AG04450 (cell line): Measurements from ENCODE around the gene CERCAM. TPM values are rescaled to one million over a fixed set of nuclear protein-coding genes. Genes with fewer than 3 reads are reported as not detected.

ENCODE experiments used
- CTCF ChIA-PET: fragments of 300-600, 350-600 bp; formaldehyde crosslinking; extraction: SDS; loops from one replicate; lab custom pipeline; 2022; ENCODE audit warnings: antibody characterized with exemption, inconsistent platforms; lab: Charles Lee
- POLR2A ChIA-PET: fragments of 350-600 bp; formaldehyde crosslinking; extraction: SDS; loops from one replicate; lab custom pipeline; 2021; ENCODE audit warnings: antibody characterized with exemption, inconsistent platforms; lab: Yijun Ruan, JAX
- DNase-seq: peaks from one replicate; pipeline ENCODE4 v3.0.0-alpha.2; 2011; ENCODE audit warnings: low read depth, low spot score
- H3K27ac ChIP-seq: one replicate; pipeline ENCODE4 v1.5.1; 2012; ENCODE audit warnings: low read depth, low read length, control low read depth
- H3K27me3 ChIP-seq: one replicate; pipeline ENCODE4 v1.6.0; 2012; ENCODE audit warnings: low read length; ENCODE audit not compliant: control insufficient read depth, insufficient read depth
- H3K4me3 ChIP-seq: 2 replicates; pipeline ENCODE4 v1.5.1; 2011; ENCODE audit warnings: mild to moderate bottlenecking, low read depth, low read length, control low read depth
- H3K9me3 ChIP-seq: 2 replicates; pipeline ENCODE4 v1.5.1; 2012; ENCODE audit warnings: low read length; ENCODE audit not compliant: control insufficient read depth, insufficient read depth
- CTCF ChIP-seq: IDR thresholded peaks from 2 replicates; pipeline ENCODE4 v1.5.1; 2011; ENCODE audit warnings: low read depth, low read length, control low read depth, inconsistent platforms
- polyA plus RNA-seq: library from polyadenylated mRNA; depleted of rRNA; stranded (reverse); fragments of >200 nt; gene quantifications from 2 replicates; pipeline ENCODE4 v1.2.3, GENCODE V29; 2011

Gene CERCAM
- polyA plus RNA-seq, 1 experiment: 54.9 TPM

- peaks cover 8% of the 10 kb centered on the region for H3K27me3 ChIP-seq
- POLR2A ChIA-PET: interaction anchor here (0.5 to 0.6 kb wide), 3 partner anchors 35 to 631 kb away, joined by 3 to 5 read pairs (median 4); no protein-coding TSS in a partner anchor
- H3K27ac ChIP-seq: no peak overlapping the region
- H3K9me3 ChIP-seq: peaks cover 3% of the 10 kb centered on the region; the same call in 1 of the 2 replicates
- DNase-seq: no peak
- no peak overlapping the region for H3K4me3 ChIP-seq
- no peak for TF ChIP-seq CTCF
- CTCF ChIA-PET: interaction anchor here (0.6 kb wide), 1 partner anchor 31 kb away, joined by 4 read pairs; no protein-coding TSS in a partner anchor
Measured at GRCh38 chr9:128393145-128393775, 27.4 kb upstream of the CERCAM start.

- peaks cover 3% of the 10 kb centered on the region; the same call in 1 of the 2 replicates for H3K9me3 ChIP-seq
- POLR2A ChIA-PET: interaction anchor here (0.5 to 0.6 kb wide), 3 partner anchors 8 to 108 kb away, joined by 3 to 5 read pairs (median 3); no protein-coding TSS in a partner anchor
- H3K27ac ChIP-seq: no peak overlapping the region
- peaks cover 8% of the 10 kb centered on the region for H3K27me3 ChIP-seq
- H3K4me3 ChIP-seq: no peak overlapping the region
- no peak for TF ChIP-seq CTCF
- DNase-seq: no peak
- CTCF ChIA-PET: interaction anchor here (0.6 kb wide), 2 partner anchors 27 to 31 kb away, joined by 4 to 6 read pairs; partner anchors contain the start of gene CERCAM
Measured at GRCh38 chr9:128393970-128394369, 26.7 kb upstream of the CERCAM start.

GRCh38 chr9:128394379-128395168, 26.1 kb upstream of the CERCAM start:
- ChIA-PET POLR2A (interaction anchor here (0.5 kb wide), 1 partner anchor 7 kb away, joined by 3 read pairs; no protein-coding TSS in a partner anchor), CTCF (interaction anchor here (0.6 kb wide), 1 partner anchor 26 kb away, joined by 6 read pairs; the partner anchor contains the start of gene CERCAM)
- no peak for TF ChIP-seq CTCF
- DNase-seq: no peak
- Histone ChIP-seq H3K27me3 (peaks cover 8% of the 10 kb centered on the region), H3K4me3 (no peak overlapping the region), H3K9me3 (peaks cover 3% of the 10 kb centered on the region; the same call in 1 of the 2 replicates), H3K27ac (no peak overlapping the region)

GRCh38 chr9:128396970-128397613, 23.6 kb upstream of the CERCAM start:
- peaks cover 3% of the 10 kb centered on the region; the same call in 1 of the 2 replicates for H3K9me3 ChIP-seq
- H3K27ac ChIP-seq: no peak overlapping the region
- ChIA-PET POLR2A (interaction anchor here (0.6 kb wide), 1 partner anchor 191 kb away, joined by 3 read pairs; no protein-coding TSS in a partner anchor), CTCF (interaction anchor here (0.7 kb wide), 1 partner anchor 15 kb away, joined by 3 read pairs; no protein-coding TSS in a partner anchor)
- no peak overlapping the region for H3K4me3 ChIP-seq
- peaks cover 8% of the 10 kb centered on the region for H3K27me3 ChIP-seq
- TF ChIP-seq CTCF: no peak
- no peak for DNase-seq
